Kidney epithelial cell (primary cell): ENCODE results near the gene PIGH. TPM values are rescaled to one million over a fixed set of nuclear protein-coding genes. Genes with fewer than 3 reads are reported as not detected.

Source experiments
- DNase-seq: peaks from one replicate; pipeline ENCODE4 v3.0.0-alpha.2; 2010; ENCODE audit warnings: low read depth
- H3K27me3 ChIP-seq: 2 replicates; pipeline ENCODE4 v1.6.0; 2011; ENCODE audit warnings: low read length; ENCODE audit not compliant: control insufficient read depth, insufficient read depth
- H3K36me3 ChIP-seq: 2 replicates; pipeline ENCODE4 v1.5.1; 2011; ENCODE audit warnings: low read length; ENCODE audit not compliant: control insufficient read depth, insufficient read depth
- H3K4me3 ChIP-seq: 2 replicates; pipeline ENCODE4 v1.5.1; 2011; ENCODE audit warnings: low read depth, mild to moderate bottlenecking, control low read depth, low read length
- CTCF ChIP-seq: IDR thresholded peaks from 2 replicates; pipeline ENCODE4 v1.5.1; 2011; ENCODE audit warnings: mild to moderate bottlenecking, moderate library complexity, low read length, control low read depth, inconsistent platforms; ENCODE audit not compliant: insufficient read depth, poor library complexity, severe bottlenecking
- total RNA-seq: library from RNA; depleted of rRNA; stranded (reverse); fragments of >200 nt; gene quantifications from 2 replicates; pipeline ENCODE4 v1.2.3, GENCODE V29; 2015

PIGH gene
- 27.1 and 28.5 TPM in 2 replicates for total RNA-seq

DNA sequence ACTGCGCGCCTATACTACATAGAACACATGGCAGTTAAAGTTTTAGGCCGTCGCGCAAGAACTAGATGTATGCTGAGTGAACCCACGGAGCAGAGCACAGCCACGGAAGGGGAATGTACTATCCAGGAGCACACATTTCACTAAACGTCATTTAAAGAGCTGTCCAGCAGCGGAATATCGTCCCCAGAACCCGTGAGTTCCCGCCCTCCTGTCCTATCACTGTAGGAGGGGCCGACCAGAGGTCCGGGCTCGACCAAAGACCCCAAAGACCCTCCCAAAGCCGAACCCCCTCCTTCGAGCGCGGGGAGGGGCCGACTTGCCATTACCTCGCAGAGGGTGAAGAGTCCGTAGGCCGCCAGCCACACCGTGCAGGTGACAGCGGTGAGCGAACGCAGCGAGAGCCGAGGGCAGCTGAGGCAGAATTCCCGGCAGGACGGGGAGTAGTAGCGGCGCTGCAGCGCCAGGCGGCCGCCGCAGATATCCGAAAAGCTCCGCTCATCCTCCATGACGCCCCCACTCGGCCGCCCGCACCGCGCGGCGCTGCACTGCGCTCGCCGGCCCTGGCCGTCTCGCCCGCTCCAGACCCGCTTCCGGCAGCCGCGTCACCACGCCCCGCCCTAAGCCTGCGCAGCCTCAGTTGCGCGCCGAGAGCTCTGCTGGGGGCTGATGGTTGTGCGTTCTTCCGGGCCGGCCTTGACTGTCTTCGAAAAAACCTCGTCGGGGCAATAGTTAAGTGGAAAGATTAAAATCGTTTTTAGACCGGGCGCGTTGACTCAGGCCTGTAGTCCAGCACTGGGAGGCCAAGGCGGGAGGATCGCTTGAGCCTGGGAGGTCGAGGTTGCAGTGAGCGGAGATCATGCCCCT, at the start of gene PIGH:
TSS of gene PIGH (minus strand) at position 571 of the 864 bp plus-strand sequence. CDS start at position 506, 65 bp downstream.
- TF ChIP-seq CTCF, result peak; percentile 55
- Histone ChIP-seq H3K36me3 (no peaks in the 10 kb centered on the region), H3K27me3 (no peaks in the 10 kb centered on the region), H3K4me3 (peak within 1 kb of the TSS; percentile 79)
- DNase-seq, result no peak

DNA sequence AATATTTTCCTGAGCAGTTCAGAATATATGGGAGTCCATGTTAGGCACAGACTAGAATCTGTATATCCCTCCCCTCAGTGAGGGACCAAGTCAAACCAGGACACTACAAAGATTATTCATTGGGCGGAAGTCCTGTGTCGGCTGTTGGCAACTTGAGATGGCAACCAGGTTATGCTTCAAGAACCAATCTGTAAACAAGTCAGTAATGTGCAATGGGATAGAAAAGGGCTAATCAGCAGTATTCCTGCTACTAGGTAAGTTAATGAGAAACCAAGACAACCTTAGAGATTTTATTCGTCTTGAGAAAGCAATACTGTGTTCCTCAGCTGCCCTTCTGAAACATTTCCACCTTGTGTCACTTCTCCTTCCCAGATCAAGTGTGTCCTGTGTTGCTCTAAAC, 46.1 kb upstream of the PIGH start:
- Histone ChIP-seq H3K27me3 (no peaks in the 10 kb centered on the region), H3K4me3 (no peak overlapping the region), H3K36me3 (peaks cover 1% of the 10 kb centered on the region)
- TF ChIP-seq CTCF, result no peak
- DNase-seq, result no peak

- no peaks in the 10 kb centered on the region for H3K27me3 ChIP-seq
- H3K36me3 ChIP-seq, result peaks cover 1% of the 10 kb centered on the region
- no peak for DNase-seq
- H3K4me3 ChIP-seq, result no peak overlapping the region
- no peak for TF ChIP-seq CTCF
Observed at GRCh38 chr14:67645414-67645813, 45.3 kb upstream of the PIGH start.

- TF ChIP-seq CTCF, result no peak
- Histone ChIP-seq H3K4me3 (no peak overlapping the region), H3K27me3 (no peaks in the 10 kb centered on the region), H3K36me3 (no peaks in the 10 kb centered on the region)
- DNase-seq, result no peak
Observed at GRCh38 chr14:67644428-67644827, 44.4 kb upstream of the PIGH start.

DNA sequence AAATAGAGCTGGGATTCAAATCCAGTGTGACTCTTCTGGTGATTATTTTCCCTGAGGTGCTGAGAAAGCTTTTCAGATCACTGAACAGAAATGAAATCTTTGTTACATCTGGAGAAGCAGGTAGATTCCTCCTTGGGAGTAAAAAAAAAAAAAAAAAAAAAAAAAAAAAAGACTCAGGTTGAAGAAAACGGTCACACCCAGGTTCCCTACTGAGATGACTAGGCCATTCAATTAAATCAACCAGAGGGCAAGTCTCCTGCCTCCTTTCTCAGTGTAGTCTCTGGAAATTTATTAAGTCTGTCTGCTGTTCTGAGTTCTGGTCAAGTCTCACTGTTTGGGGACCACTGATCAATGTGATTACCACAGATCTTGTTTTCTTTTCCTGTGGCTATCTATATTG, 43.6 kb upstream of the PIGH start:
- Histone ChIP-seq H3K27me3 (no peaks in the 10 kb centered on the region), H3K36me3 (no peaks in the 10 kb centered on the region), H3K4me3 (no peak overlapping the region)
- no peak for TF ChIP-seq CTCF
- DNase-seq, result no peak
